CD4-positive, alpha-beta T cell treated with Interleukin-12 subunit alpha and Interleukin-12 subunit beta, for 1 hour (primary cell): ENCODE measurements around the gene SAMD4A.

Experiments used
- DNase-seq: peaks from one replicate; pipeline ENCODE4 v3.0.0-alpha.2; 2020

SAMD4A gene

GRCh38 chr14:54688229-54688628 is 121.3 kb downstream of the SAMD4A start:
- no peak for DNase-seq

- DNase-seq, result no peak
These were observed 123.0 kb downstream of the SAMD4A start for GRCh38 chr14:54689928-54690327.

GRCh38 chr14:54690887-54691286 is 124.0 kb downstream of the SAMD4A start:
- DNase-seq, result no peak

GRCh38 chr14:54691525-54692283 is 124.8 kb downstream of the SAMD4A start:
- peak; percentile 57 for DNase-seq

- DNase-seq, result no peak
These were observed 125.4 kb downstream of the SAMD4A start for GRCh38 chr14:54692284-54692772.

- DNase-seq, result no peak
These were observed 126.8 kb downstream of the SAMD4A start for GRCh38 chr14:54693761-54694160.

GRCh38 chr14:54695196-54695595 is 128.3 kb downstream of the SAMD4A start:
- DNase-seq, result no peak

- DNase-seq, result no peak
These were observed 130.1 kb downstream of the SAMD4A start for GRCh38 chr14:54697001-54697400.

GRCh38 chr14:54697803-54698202 is 130.9 kb downstream of the SAMD4A start:
- DNase-seq, result no peak

- DNase-seq, result no peak
These were observed 131.6 kb downstream of the SAMD4A start for GRCh38 chr14:54698501-54698900.

GRCh38 chr14:54698966-54699530 is 132.1 kb downstream of the SAMD4A start:
- no peak for DNase-seq

GRCh38 chr14:54699735-54700134 is 132.8 kb downstream of the SAMD4A start:
- DNase-seq, result no peak

- DNase-seq, result no peak
These were observed 133.8 kb downstream of the SAMD4A start for GRCh38 chr14:54700717-54701116.

- no peak for DNase-seq
These were observed 135.1 kb downstream of the SAMD4A start for GRCh38 chr14:54702014-54702491.

GRCh38 chr14:54702492-54702891 is 135.6 kb downstream of the SAMD4A start:
- DNase-seq, result no peak

- DNase-seq, result no peak
These were observed 136.2 kb downstream of the SAMD4A start for GRCh38 chr14:54703082-54703481.

GRCh38 chr14:54703724-54704123 is 136.8 kb downstream of the SAMD4A start:
- no peak for DNase-seq

GRCh38 chr14:54704768-54705167 is 137.8 kb downstream of the SAMD4A start:
- no peak for DNase-seq

GRCh38 chr14:54706769-54707168 is 139.8 kb downstream of the SAMD4A start:
- DNase-seq, result no peak

GRCh38 chr14:54708161-54708560 is 141.2 kb downstream of the SAMD4A start:
- DNase-seq, result no peak

- no peak for DNase-seq
These were observed 142.1 kb downstream of the SAMD4A start for GRCh38 chr14:54708982-54709381.

- no peak for DNase-seq
These were observed 142.5 kb downstream of the SAMD4A start for GRCh38 chr14:54709444-54709843.

- no peak for DNase-seq
These were observed 142.9 kb downstream of the SAMD4A start for GRCh38 chr14:54709867-54710266.

GRCh38 chr14:54711312-54711711 is 144.4 kb downstream of the SAMD4A start:
- no peak for DNase-seq
